ENCODE measurements around the gene GATA5. TPM values are rescaled to one million over a fixed set of nuclear protein-coding genes. Genes with fewer than 3 reads are reported as not detected.

The GATA5 gene
- total RNA-seq, 1 experiment from 2014 or later: not detected

DNA sequence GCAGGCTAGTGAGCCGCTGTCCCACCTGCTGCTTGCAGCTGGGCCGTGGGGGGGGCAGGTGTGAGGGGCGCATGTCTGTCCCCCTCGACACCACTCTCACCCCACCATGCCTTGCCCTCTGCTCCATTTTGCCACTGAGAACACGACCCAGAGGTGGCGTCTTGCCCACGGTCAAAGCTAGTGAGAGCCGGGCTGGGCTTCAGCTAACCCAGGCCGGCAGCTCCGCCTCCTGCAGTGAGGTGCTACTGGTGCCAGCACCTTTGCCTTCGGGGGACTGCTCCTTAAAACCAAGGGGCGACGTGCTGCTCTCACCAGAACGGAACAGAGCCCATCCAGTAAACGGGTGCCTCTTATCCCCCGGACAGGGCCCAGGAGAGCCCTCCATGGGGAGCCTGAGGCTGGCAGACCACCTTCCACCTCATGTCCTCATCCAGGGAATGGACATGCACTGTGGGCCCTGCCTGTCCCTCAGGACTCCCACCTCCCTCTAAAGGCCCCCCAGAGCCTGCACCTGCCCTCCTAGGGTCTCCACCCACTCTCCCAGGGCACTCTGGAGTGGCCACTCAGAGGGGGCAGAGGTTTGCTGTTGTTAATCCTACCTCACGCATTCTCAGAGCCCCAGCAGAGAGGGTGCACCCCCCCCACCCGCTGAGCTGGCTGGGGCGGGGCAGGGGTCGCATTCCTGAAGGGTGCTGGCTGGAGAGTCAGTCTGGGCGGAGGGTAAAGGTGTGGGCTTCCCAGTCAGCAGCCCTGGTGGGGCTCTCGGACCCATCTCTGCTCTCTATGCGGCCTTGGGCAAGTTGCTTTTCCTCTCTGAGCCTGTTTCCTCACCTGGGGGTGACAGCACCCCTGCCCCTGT, 51.3 kb downstream of the GATA5 start:
- DNase-seq (ENCODE audit: low read depth, low spot score): no peak
- no TSS peak for BruUV-seq (replicated peaks)
- no peak overlapping the region for H3K4me3 ChIP-seq (replicated peaks in 1 of 2; ENCODE audit: low read depth in 1 of 2, low read length in 2 of 2)
- intact Hi-C loops (cut with micrococcal nuclease): no loop called here
- CTCF ChIA-PET: interaction anchor here (1.2 kb wide), 1 partner anchor 76 kb away, joined by 3 read pairs; no protein-coding TSS in a partner anchor
- RAD21 ChIA-PET (ENCODE audit: low non-redundant PET in 1 of 2, low total read pairs in 2 of 2, uncharacterized antibody in 2 of 2, unreplicated experiment in 2 of 2): no interaction called here
- no peaks in the 10 kb centered on the region for H3K9me2 ChIP-seq (ENCODE audit: insufficient read depth)
- no peak overlapping the region for H2AFZ ChIP-seq (ENCODE audit: low read depth, low read length, poor library complexity, severe bottlenecking)
- peaks cover 29 to 39% of the 10 kb centered on the region in 2 experiments for H3K4me1 ChIP-seq (ENCODE audit: control insufficient read depth in 1 of 2, insufficient read depth in 2 of 2, low read length in 2 of 2)
- no peak overlapping the region for H3K9ac ChIP-seq (ENCODE audit: low read length)
- H3K36me3 ChIP-seq (ENCODE audit: control insufficient read depth in 1 of 2, insufficient read depth in 2 of 2, low read length in 2 of 2): no peaks in the 10 kb centered on the region
- ATAC-seq: no peak
- TF ChIP-seq TCF7L2 (IDR thresholded peaks at IDR 0.05; ENCODE audit: borderline replicate concordance, extremely low read depth, insufficient read depth, insufficient read length) (no peak), JUND (IDR thresholded peaks at IDR 0.05) (no peak), ELF1 (IDR thresholded peaks at IDR 0.05; ENCODE audit: borderline replicate concordance, low read depth) (no peak)
- TF ChIP-seq, protein P1, sequence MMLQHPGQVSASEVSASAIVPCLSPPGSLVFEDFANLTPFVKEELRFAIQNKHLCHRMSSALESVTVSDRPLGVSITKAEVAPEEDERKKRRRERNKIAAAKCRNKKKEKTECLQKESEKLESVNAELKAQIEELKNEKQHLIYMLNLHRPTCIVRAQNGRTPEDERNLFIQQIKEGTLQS (IDR thresholded peaks at IDR 0.05): no peak
- H3K9me3 ChIP-seq (ENCODE audit: control insufficient read depth in 1 of 2, insufficient read depth in 1 of 2, low read depth in 1 of 2, low read length in 2 of 2): no peaks in the 10 kb centered on the region
- no peaks in the 10 kb centered on the region for H4K20me1 ChIP-seq (ENCODE audit: insufficient read depth)
- no peak overlapping the region for H3K27ac ChIP-seq (ENCODE audit: low read depth, low read length)
- H3K27me3 ChIP-seq (ENCODE audit: insufficient read depth, low read length): no peaks in the 10 kb centered on the region
- no peak overlapping the region for H3K4me2 ChIP-seq (ENCODE audit: low read length)
- POLR2A ChIA-PET: no interaction called here
- H3K79me2 ChIP-seq (ENCODE audit: insufficient read depth, low read length): no peaks in the 10 kb centered on the region

DNA sequence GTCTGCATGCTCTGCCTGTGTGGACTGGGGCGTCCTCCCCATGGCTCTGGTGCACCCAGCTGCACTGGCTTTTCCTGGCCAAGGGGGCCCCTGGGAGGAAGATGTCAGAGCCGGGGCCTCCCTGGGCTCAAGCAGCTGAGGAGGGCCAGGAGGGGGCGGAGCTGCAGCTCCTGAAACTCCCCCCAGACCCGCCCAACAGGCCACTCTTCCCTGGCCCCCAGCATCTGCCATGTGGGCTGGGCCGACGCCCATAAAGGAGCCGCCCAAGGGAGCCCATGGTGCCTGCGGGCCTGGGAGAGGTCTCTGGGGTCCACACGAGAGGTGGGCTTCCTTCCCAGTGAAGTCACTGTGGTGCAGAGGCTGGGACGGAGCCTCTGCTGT, 52.5 kb downstream of the GATA5 start:
- Histone ChIP-seq H2AFZ (ENCODE audit: low read depth, low read length, poor library complexity, severe bottlenecking) (no peak overlapping the region), H3K4me2 (ENCODE audit: low read length) (no peak overlapping the region), H3K9me2 (ENCODE audit: insufficient read depth) (no peaks in the 10 kb centered on the region), H3K27ac (ENCODE audit: low read depth, low read length) (no peak overlapping the region), H3K9ac (ENCODE audit: low read length) (no peak overlapping the region), H3K4me3 (replicated peaks in 1 of 2; ENCODE audit: low read depth in 1 of 2, low read length in 2 of 2) (no peak overlapping the region), H3K4me1 (ENCODE audit: control insufficient read depth in 1 of 2, insufficient read depth in 2 of 2, low read length in 2 of 2) (peaks cover 19 to 29% of the 10 kb centered on the region in 2 experiments), H3K36me3 (ENCODE audit: control insufficient read depth in 1 of 2, insufficient read depth in 2 of 2, low read length in 2 of 2) (no peaks in the 10 kb centered on the region), H3K9me3 (ENCODE audit: control insufficient read depth in 1 of 2, insufficient read depth in 1 of 2, low read depth in 1 of 2, low read length in 2 of 2) (no peaks in the 10 kb centered on the region), H3K27me3 (ENCODE audit: insufficient read depth, low read length) (no peaks in the 10 kb centered on the region), H4K20me1 (ENCODE audit: insufficient read depth) (no peaks in the 10 kb centered on the region), H3K79me2 (ENCODE audit: insufficient read depth, low read length) (no peaks in the 10 kb centered on the region)
- BruUV-seq (replicated peaks): no TSS peak
- POLR2A ChIA-PET: no interaction called here
- intact Hi-C loops (cut with micrococcal nuclease): no loop called here
- DNase-seq (ENCODE audit: low read depth, low spot score) (no peak), ATAC-seq (no peak)
- RAD21 ChIA-PET (ENCODE audit: low non-redundant PET in 1 of 2, low total read pairs in 2 of 2, uncharacterized antibody in 2 of 2, unreplicated experiment in 2 of 2): interaction anchor here in 1 of 2 experiments (0.7 kb wide), 1 partner anchor 104 kb away, joined by 3 read pairs; no protein-coding TSS in a partner anchor
- CTCF ChIA-PET: no interaction called here
- TF ChIP-seq EZH2 (IDR thresholded peaks at IDR 0.05) (no peak), ZNF274 (IDR thresholded peaks at IDR 0.05; ENCODE audit: low read depth, low read length) (no peak), JUND (IDR thresholded peaks at IDR 0.05) (no peak), ZFX (IDR thresholded peaks at IDR 0.05) (no peak), FOSL1 (IDR thresholded peaks at IDR 0.05; ENCODE audit: low read depth) (no peak), RAD21 (IDR thresholded peaks at IDR 0.05; ENCODE audit: low read depth) (no peak), TCF7L2 (IDR thresholded peaks at IDR 0.05; ENCODE audit: borderline replicate concordance, extremely low read depth, insufficient read depth, insufficient read length) (no peak), SRF (IDR thresholded peaks at IDR 0.05; ENCODE audit: low read depth) (no peak), SP1 (IDR thresholded peaks at IDR 0.05; ENCODE audit: low read depth) (no peak), CBX3 (IDR thresholded peaks at IDR 0.05; ENCODE audit: low read depth) (no peak), POLR2AphosphoS5 (IDR thresholded peaks at IDR 0.05; ENCODE audit: low read depth, low read length) (no peak)
- TF ChIP-seq, protein P2, sequence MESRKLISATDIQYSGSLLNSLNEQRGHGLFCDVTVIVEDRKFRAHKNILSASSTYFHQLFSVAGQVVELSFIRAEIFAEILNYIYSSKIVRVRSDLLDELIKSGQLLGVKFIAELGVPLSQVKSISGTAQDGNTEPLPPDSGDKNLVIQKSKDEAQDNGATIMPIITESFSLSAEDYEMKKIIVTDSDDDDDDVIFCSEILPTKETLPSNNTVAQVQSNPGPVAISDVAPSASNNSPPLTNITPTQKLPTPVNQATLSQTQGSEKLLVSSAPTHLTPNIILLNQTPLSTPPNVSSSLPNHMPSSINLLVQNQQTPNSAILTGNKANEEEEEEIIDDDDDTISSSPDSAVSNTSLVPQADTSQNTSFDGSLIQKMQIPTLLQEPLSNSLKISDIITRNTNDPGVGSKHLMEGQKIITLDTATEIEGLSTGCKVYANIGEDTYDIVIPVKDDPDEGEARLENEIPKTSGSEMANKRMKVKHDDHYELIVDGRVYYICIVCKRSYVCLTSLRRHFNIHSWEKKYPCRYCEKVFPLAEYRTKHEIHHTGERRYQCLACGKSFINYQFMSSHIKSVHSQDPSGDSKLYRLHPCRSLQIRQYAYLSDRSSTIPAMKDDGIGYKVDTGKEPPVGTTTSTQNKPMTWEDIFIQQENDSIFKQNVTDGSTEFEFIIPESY (IDR thresholded peaks at IDR 0.05; ENCODE audit: extremely low read depth, insufficient replicate concordance, low read length): no peak
- TF ChIP-seq, protein P3, sequence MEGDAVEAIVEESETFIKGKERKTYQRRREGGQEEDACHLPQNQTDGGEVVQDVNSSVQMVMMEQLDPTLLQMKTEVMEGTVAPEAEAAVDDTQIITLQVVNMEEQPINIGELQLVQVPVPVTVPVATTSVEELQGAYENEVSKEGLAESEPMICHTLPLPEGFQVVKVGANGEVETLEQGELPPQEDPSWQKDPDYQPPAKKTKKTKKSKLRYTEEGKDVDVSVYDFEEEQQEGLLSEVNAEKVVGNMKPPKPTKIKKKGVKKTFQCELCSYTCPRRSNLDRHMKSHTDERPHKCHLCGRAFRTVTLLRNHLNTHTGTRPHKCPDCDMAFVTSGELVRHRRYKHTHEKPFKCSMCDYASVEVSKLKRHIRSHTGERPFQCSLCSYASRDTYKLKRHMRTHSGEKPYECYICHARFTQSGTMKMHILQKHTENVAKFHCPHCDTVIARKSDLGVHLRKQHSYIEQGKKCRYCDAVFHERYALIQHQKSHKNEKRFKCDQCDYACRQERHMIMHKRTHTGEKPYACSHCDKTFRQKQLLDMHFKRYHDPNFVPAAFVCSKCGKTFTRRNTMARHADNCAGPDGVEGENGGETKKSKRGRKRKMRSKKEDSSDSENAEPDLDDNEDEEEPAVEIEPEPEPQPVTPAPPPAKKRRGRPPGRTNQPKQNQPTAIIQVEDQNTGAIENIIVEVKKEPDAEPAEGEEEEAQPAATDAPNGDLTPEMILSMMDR (IDR thresholded peaks at IDR 0.05 in 2 of 3, conservative IDR thresholded peaks at IDR 0.05 in 1 of 3; ENCODE audit: borderline replicate concordance in 1 of 3, insufficient read depth in 1 of 3, low read depth in 2 of 3, low read length in 2 of 3): no peak
